GM12878 (cell line): Measurements from ENCODE around the gene CCDC136.

Source experiments
- CEBPB ChIP-seq, 2 experiments: fragments of 150-350 bp in 1 of 2; IDR thresholded peaks; 2 replicates each; pipeline ENCODE4 v1.6.1; 2012 to 2014; ENCODE audit warnings: low read depth in 2 of 2, low read length in 2 of 2, borderline replicate concordance in 1 of 2, inconsistent platforms in 1 of 2
- MYC ChIP-seq: IDR thresholded peaks from 2 replicates; pipeline ENCODE4 v1.6.1; 2011; ENCODE audit warnings: mild to moderate bottlenecking, low read length, moderate library complexity, inconsistent platforms; ENCODE audit not compliant: insufficient read depth, insufficient replicate concordance, insufficient read length, severe bottlenecking
- TF ChIP-seq, protein P1 (sequence below), 3 experiments: IDR thresholded peaks in 2 of 3; conservative IDR thresholded peaks in 1 of 3; 2 replicates each; pipeline ENCODE4 v1.5.1; 2011; ENCODE audit warnings: low read depth in 3 of 3, low read length in 3 of 3, mild to moderate bottlenecking in 3 of 3, control low read depth in 2 of 3, moderate library complexity in 2 of 3, inconsistent platforms in 1 of 3, mixed read lengths in 1 of 3; ENCODE audit not compliant: control insufficient read depth in 2 of 3, insufficient read depth in 1 of 3; ENCODE audit errors: extremely low read depth in 1 of 3
- TF ChIP-seq, protein P2 (sequence below): fragments of 450-650 bp; formaldehyde crosslinking; IDR thresholded peaks from 2 replicates; pipeline ENCODE4 v1.4.0; 2022; ENCODE audit warnings: mild to moderate bottlenecking, moderate library complexity

DNA sequence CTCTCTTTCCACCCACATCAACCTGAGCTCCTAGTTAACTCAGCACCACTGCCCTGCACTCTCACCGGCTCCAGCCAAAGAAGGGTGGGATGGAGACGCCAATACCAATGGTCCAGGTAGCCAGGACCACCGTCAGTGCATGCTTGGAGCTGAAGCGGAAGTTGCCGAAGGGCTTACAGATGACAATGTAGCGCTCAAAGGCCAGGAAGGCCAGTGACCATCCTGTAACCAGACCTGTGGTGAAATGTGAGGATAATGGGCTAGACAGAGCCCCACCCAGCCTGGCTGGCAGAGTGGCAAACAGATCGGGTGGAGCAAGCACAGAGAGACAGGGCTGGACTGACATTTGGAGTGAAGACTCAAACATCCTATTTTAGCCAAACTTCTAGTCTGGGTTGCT is 16.8 kb upstream of the CCDC136 start:
- TF ChIP-seq CEBPB (IDR thresholded peaks at IDR 0.05; ENCODE audit: borderline replicate concordance in 1 of 2, low read depth in 2 of 2, low read length in 2 of 2) (no peak), MYC (no peak)
- TF ChIP-seq, protein P1, sequence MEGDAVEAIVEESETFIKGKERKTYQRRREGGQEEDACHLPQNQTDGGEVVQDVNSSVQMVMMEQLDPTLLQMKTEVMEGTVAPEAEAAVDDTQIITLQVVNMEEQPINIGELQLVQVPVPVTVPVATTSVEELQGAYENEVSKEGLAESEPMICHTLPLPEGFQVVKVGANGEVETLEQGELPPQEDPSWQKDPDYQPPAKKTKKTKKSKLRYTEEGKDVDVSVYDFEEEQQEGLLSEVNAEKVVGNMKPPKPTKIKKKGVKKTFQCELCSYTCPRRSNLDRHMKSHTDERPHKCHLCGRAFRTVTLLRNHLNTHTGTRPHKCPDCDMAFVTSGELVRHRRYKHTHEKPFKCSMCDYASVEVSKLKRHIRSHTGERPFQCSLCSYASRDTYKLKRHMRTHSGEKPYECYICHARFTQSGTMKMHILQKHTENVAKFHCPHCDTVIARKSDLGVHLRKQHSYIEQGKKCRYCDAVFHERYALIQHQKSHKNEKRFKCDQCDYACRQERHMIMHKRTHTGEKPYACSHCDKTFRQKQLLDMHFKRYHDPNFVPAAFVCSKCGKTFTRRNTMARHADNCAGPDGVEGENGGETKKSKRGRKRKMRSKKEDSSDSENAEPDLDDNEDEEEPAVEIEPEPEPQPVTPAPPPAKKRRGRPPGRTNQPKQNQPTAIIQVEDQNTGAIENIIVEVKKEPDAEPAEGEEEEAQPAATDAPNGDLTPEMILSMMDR (IDR thresholded peaks at IDR 0.05 in 2 of 3, conservative IDR thresholded peaks at IDR 0.05 in 1 of 3; ENCODE audit: control insufficient read depth in 2 of 3, extremely low read depth in 1 of 3, insufficient read depth in 1 of 3, low read depth in 3 of 3, low read length in 3 of 3): no peak
- TF ChIP-seq, protein P2, sequence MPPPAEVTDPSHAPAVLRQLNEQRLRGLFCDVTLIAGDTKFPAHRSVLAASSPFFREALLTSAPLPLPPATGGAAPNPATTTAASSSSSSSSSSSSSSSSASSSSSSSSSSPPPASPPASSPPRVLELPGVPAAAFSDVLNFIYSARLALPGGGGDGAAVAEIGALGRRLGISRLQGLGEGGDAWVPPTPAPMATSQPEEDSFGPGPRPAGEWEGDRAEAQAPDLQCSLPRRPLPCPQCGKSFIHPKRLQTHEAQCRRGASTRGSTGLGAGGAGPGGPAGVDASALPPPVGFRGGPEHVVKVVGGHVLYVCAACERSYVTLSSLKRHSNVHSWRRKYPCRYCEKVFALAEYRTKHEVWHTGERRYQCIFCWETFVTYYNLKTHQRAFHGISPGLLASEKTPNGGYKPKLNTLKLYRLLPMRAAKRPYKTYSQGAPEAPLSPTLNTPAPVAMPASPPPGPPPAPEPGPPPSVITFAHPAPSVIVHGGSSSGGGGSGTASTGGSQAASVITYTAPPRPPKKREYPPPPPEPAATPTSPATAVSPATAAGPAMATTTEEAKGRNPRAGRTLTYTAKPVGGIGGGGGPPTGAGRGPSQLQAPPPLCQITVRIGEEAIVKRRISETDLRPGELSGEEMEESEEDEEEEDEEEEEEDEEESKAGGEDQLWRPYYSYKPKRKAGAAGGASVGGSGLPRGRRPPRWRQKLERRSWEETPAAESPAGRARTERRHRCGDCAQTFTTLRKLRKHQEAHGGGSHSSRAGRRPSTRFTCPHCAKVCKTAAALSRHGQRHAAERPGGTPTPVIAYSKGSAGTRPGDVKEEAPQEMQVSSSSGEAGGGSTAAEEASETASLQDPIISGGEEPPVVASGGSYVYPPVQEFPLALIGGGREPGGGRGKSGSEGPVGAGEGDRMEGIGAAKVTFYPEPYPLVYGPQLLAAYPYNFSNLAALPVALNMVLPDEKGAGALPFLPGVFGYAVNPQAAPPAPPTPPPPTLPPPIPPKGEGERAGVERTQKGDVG: no peak
